ENCODE data around the gene DOCK4.

DOCK4 gene

GRCh38 chr7:112053737-112054069 lies 152.5 kb downstream of the DOCK4 start:
- H4K12ac ChIP-seq (ENCODE audit: low read depth, low read length): no peak overlapping the region
- no peak overlapping the region for H2AK5ac ChIP-seq (ENCODE audit: low read length)
- no peak overlapping the region for H3K14ac ChIP-seq (ENCODE audit: low read length)
- no peak overlapping the region for H3K9ac ChIP-seq (ENCODE audit: low read length)
- H3K23ac ChIP-seq (ENCODE audit: low read length): no peak overlapping the region
- no peak overlapping the region for H3K4ac ChIP-seq (ENCODE audit: low read depth, low read length)
- H3K9me3 ChIP-seq (ENCODE audit: insufficient read depth, low read depth, low read length): no peaks in the 10 kb centered on the region
- no peak overlapping the region for H3K4me3 ChIP-seq (ENCODE audit: low read depth, low read length)
- H4K8ac ChIP-seq (ENCODE audit: low read depth, low read length): no peak overlapping the region
- H3K18ac ChIP-seq (ENCODE audit: low read length): no peak overlapping the region
- H3K27me3 ChIP-seq (ENCODE audit: insufficient read depth, low read length): no peaks in the 10 kb centered on the region
- H3K4me2 ChIP-seq (ENCODE audit: low read length): no peak overlapping the region
- WGBS (ENCODE audit: extremely low coverage, insufficient coverage, insufficient read length): no CpG with 5 or more reads among the region's 5 CpGs
- no peaks in the 10 kb centered on the region for H3K79me2 ChIP-seq (ENCODE audit: control insufficient read depth, insufficient read depth, low read length, poor library complexity)
- H2AFZ ChIP-seq (ENCODE audit: insufficient read depth, low read length, poor library complexity): no peak overlapping the region
- H3K4me1 ChIP-seq (ENCODE audit: control insufficient read depth in 1 of 2, insufficient read depth in 2 of 2, low read length in 2 of 2): peaks cover 2 to 3% of the 10 kb centered on the region in 2 experiments
- no peak overlapping the region for H3K27ac ChIP-seq (ENCODE audit: low read depth, low read length)
- DNase-seq: no peak
- H4K91ac ChIP-seq (ENCODE audit: low read depth, low read length): no peak overlapping the region
- H2BK120ac ChIP-seq (ENCODE audit: insufficient read depth, low read length, poor library complexity): no peak overlapping the region
- no peak overlapping the region for H2BK5ac ChIP-seq (ENCODE audit: low read depth, low read length, poor library complexity)
- H2BK12ac ChIP-seq (ENCODE audit: low read length): no peak overlapping the region
- H3K36me3 ChIP-seq (ENCODE audit: control insufficient read depth in 1 of 2, insufficient read depth in 2 of 2, low read length in 2 of 2): no peaks in the 10 kb centered on the region
- peaks cover 2% of the 10 kb centered on the region for H3K79me1 ChIP-seq (ENCODE audit: low read length)

GRCh38 chr7:112052993-112053736 lies 153.0 kb downstream of the DOCK4 start:
- no peak overlapping the region for H2BK5ac ChIP-seq (ENCODE audit: low read depth, low read length, poor library complexity)
- H3K4me2 ChIP-seq (ENCODE audit: low read length): no peak overlapping the region
- no peak overlapping the region for H3K27ac ChIP-seq (ENCODE audit: low read depth, low read length)
- H3K4ac ChIP-seq (ENCODE audit: low read depth, low read length): no peak overlapping the region
- no peak overlapping the region for H4K8ac ChIP-seq (ENCODE audit: low read depth, low read length)
- H3K4me1 ChIP-seq (ENCODE audit: control insufficient read depth in 1 of 2, insufficient read depth in 2 of 2, low read length in 2 of 2): peaks cover 0 to 2% of the 10 kb centered on the region in 2 experiments
- no peak overlapping the region for H3K23ac ChIP-seq (ENCODE audit: low read length)
- H3K9me3 ChIP-seq (ENCODE audit: insufficient read depth, low read depth, low read length): no peaks in the 10 kb centered on the region
- no peaks in the 10 kb centered on the region for H3K79me2 ChIP-seq (ENCODE audit: control insufficient read depth, insufficient read depth, low read length, poor library complexity)
- no peak overlapping the region for H3K9ac ChIP-seq (ENCODE audit: low read length)
- H2AFZ ChIP-seq (ENCODE audit: insufficient read depth, low read length, poor library complexity): no peak overlapping the region
- no peak overlapping the region for H2BK12ac ChIP-seq (ENCODE audit: low read length)
- no CpG with 5 or more reads among the region's 1 CpG for WGBS (ENCODE audit: extremely low coverage, insufficient coverage, insufficient read length)
- H3K4me3 ChIP-seq (ENCODE audit: low read depth, low read length): no peak overlapping the region
- H3K18ac ChIP-seq (ENCODE audit: low read length): no peak overlapping the region
- no peak overlapping the region for H2BK120ac ChIP-seq (ENCODE audit: insufficient read depth, low read length, poor library complexity)
- no peak overlapping the region for H3K14ac ChIP-seq (ENCODE audit: low read length)
- H3K27me3 ChIP-seq (ENCODE audit: insufficient read depth, low read length): no peaks in the 10 kb centered on the region
- no peak overlapping the region for H4K91ac ChIP-seq (ENCODE audit: low read depth, low read length)
- no peaks in the 10 kb centered on the region for H3K36me3 ChIP-seq (ENCODE audit: control insufficient read depth in 1 of 2, insufficient read depth in 2 of 2, low read length in 2 of 2)
- H4K12ac ChIP-seq (ENCODE audit: low read depth, low read length): no peak overlapping the region
- DNase-seq: no peak
- no peaks in the 10 kb centered on the region for H3K79me1 ChIP-seq (ENCODE audit: low read length)
- H2AK5ac ChIP-seq (ENCODE audit: low read length): no peak overlapping the region

GRCh38 chr7:112052498-112052897 lies 153.7 kb downstream of the DOCK4 start:
- Histone ChIP-seq H3K27ac (ENCODE audit: low read depth, low read length) (no peak overlapping the region), H3K9me3 (ENCODE audit: insufficient read depth, low read depth, low read length) (peaks cover 3% of the 10 kb centered on the region), H2AK5ac (ENCODE audit: low read length) (no peak overlapping the region), H3K27me3 (ENCODE audit: insufficient read depth, low read length) (no peaks in the 10 kb centered on the region), H3K4me2 (ENCODE audit: low read length) (no peak overlapping the region), H2BK120ac (ENCODE audit: insufficient read depth, low read length, poor library complexity) (no peak overlapping the region), H4K12ac (ENCODE audit: low read depth, low read length) (no peak overlapping the region), H3K4me3 (ENCODE audit: low read depth, low read length) (no peak overlapping the region), H3K36me3 (ENCODE audit: control insufficient read depth in 1 of 2, insufficient read depth in 2 of 2, low read length in 2 of 2) (no peaks in the 10 kb centered on the region), H3K79me2 (ENCODE audit: control insufficient read depth, insufficient read depth, low read length, poor library complexity) (no peaks in the 10 kb centered on the region), H3K4me1 (ENCODE audit: control insufficient read depth in 1 of 2, insufficient read depth in 2 of 2, low read length in 2 of 2) (peaks cover 0 to 2% of the 10 kb centered on the region in 2 experiments), H3K18ac (ENCODE audit: low read length) (no peak overlapping the region), H2AFZ (ENCODE audit: insufficient read depth, low read length, poor library complexity) (no peak overlapping the region), H2BK12ac (ENCODE audit: low read length) (peak overlapping the region; percentile 64), H3K4ac (ENCODE audit: low read depth, low read length) (no peak overlapping the region), H3K79me1 (ENCODE audit: low read length) (no peaks in the 10 kb centered on the region), H4K8ac (ENCODE audit: low read depth, low read length) (no peak overlapping the region), H3K23ac (ENCODE audit: low read length) (no peak overlapping the region), H2BK5ac (ENCODE audit: low read depth, low read length, poor library complexity) (no peak overlapping the region), H4K91ac (ENCODE audit: low read depth, low read length) (no peak overlapping the region), H3K9ac (ENCODE audit: low read length) (no peak overlapping the region), H3K14ac (ENCODE audit: low read length) (no peak overlapping the region)
- no CpG with 5 or more reads among the region's 1 CpG for WGBS (ENCODE audit: extremely low coverage, insufficient coverage, insufficient read length)
- no peak for DNase-seq

GRCh38 chr7:112050250-112050881 lies 155.8 kb downstream of the DOCK4 start:
- no peak overlapping the region for H3K4me3 ChIP-seq (ENCODE audit: low read depth, low read length)
- no peak overlapping the region for H3K14ac ChIP-seq (ENCODE audit: low read length)
- no peaks in the 10 kb centered on the region for H3K27me3 ChIP-seq (ENCODE audit: insufficient read depth, low read length)
- no peak overlapping the region for H2BK12ac ChIP-seq (ENCODE audit: low read length)
- no peaks in the 10 kb centered on the region for H3K36me3 ChIP-seq (ENCODE audit: control insufficient read depth in 1 of 2, insufficient read depth in 2 of 2, low read length in 2 of 2)
- H3K18ac ChIP-seq (ENCODE audit: low read length): no peak overlapping the region
- no peak overlapping the region for H3K4me2 ChIP-seq (ENCODE audit: low read length)
- H4K12ac ChIP-seq (ENCODE audit: low read depth, low read length): no peak overlapping the region
- no peak for DNase-seq
- H3K4me1 ChIP-seq (ENCODE audit: control insufficient read depth in 1 of 2, insufficient read depth in 2 of 2, low read length in 2 of 2): peaks cover 0 to 2% of the 10 kb centered on the region in 2 experiments
- H4K91ac ChIP-seq (ENCODE audit: low read depth, low read length): no peak overlapping the region
- H2BK5ac ChIP-seq (ENCODE audit: low read depth, low read length, poor library complexity): no peak overlapping the region
- H4K8ac ChIP-seq (ENCODE audit: low read depth, low read length): no peak overlapping the region
- H3K9ac ChIP-seq (ENCODE audit: low read length): no peak overlapping the region
- peaks cover 3% of the 10 kb centered on the region for H3K9me3 ChIP-seq (ENCODE audit: insufficient read depth, low read depth, low read length)
- no peak overlapping the region for H2BK120ac ChIP-seq (ENCODE audit: insufficient read depth, low read length, poor library complexity)
- no peak overlapping the region for H2AK5ac ChIP-seq (ENCODE audit: low read length)
- H3K4ac ChIP-seq (ENCODE audit: low read depth, low read length): no peak overlapping the region
- no peak overlapping the region for H3K27ac ChIP-seq (ENCODE audit: low read depth, low read length)
- no peaks in the 10 kb centered on the region for H3K79me1 ChIP-seq (ENCODE audit: low read length)
- no peak overlapping the region for H2AFZ ChIP-seq (ENCODE audit: insufficient read depth, low read length, poor library complexity)
- H3K79me2 ChIP-seq (ENCODE audit: control insufficient read depth, insufficient read depth, low read length, poor library complexity): no peaks in the 10 kb centered on the region
- WGBS (ENCODE audit: extremely low coverage, insufficient coverage, insufficient read length): no CpG with 5 or more reads among the region's 4 CpGs
- no peak overlapping the region for H3K23ac ChIP-seq (ENCODE audit: low read length)

Measured in trophoblast cell (in vitro differentiated cells and primary cell).